Karpas-422 (cell line): ENCODE results near the gene MTHFD1L. TPM values are rescaled to one million over a fixed set of nuclear protein-coding genes. Genes with fewer than 3 reads are reported as not detected.
"Not testable (repeated sequence)": the region's sequence is repeated elsewhere in the genome, so short reads cannot be mapped to it uniquely, and the experiment has no call there.

Source experiments
- DNase-seq: peaks from one replicate; pipeline ENCODE4 v3.0.0-alpha.2; 2015
- H2AFZ ChIP-seq: fragments of 200-600 bp; sonication (generic); 2 replicates; pipeline ENCODE4 v1.6.1; 2014; ENCODE audit warnings: antibody characterized with exemption, low read length, mixed read lengths
- H3K27ac ChIP-seq: fragments of 200-600 bp; sonication (generic); 2 replicates; pipeline ENCODE4 v1.5.1; 2014; ENCODE audit warnings: mild to moderate bottlenecking, low read length, moderate library complexity
- H3K27me3 ChIP-seq: fragments of 200-600 bp; sonication (generic); 2 replicates; pipeline ENCODE4 v1.6.1; 2014; ENCODE audit warnings: low read length, mixed read lengths
- H3K36me3 ChIP-seq: fragments of 200-600 bp; sonication (generic); 2 replicates; pipeline ENCODE4 v1.6.1; 2014; ENCODE audit warnings: low read length, mixed read lengths; ENCODE audit not compliant: insufficient read depth
- H3K4me1 ChIP-seq: fragments of 200-600 bp; sonication (generic); 2 replicates; pipeline ENCODE4 v1.6.1; 2014; ENCODE audit warnings: mild to moderate bottlenecking, low read length, mixed read lengths
- H3K4me2 ChIP-seq: fragments of 200-600 bp; sonication (generic); 2 replicates; pipeline ENCODE4 v1.6.1; 2014; ENCODE audit warnings: low read length, low read depth, mild to moderate bottlenecking; ENCODE audit not compliant: poor library complexity, severe bottlenecking
- H3K4me3 ChIP-seq: fragments of 200-600 bp; sonication (generic); 2 replicates; pipeline ENCODE4 v1.5.1; 2014; ENCODE audit warnings: mild to moderate bottlenecking, antibody characterized with exemption, low read length, mixed read lengths
- H3K79me2 ChIP-seq: fragments of 200-600 bp; sonication (generic); 2 replicates; pipeline ENCODE4 v1.6.1; 2014; ENCODE audit warnings: mild to moderate bottlenecking, low read length, mixed read lengths
- H3K9ac ChIP-seq: fragments of 200-600 bp; sonication (generic); 2 replicates; pipeline ENCODE4 v1.6.0; 2014; ENCODE audit warnings: low read length
- H3K9me2 ChIP-seq: fragments of 200-600 bp; sonication (generic), shearing (Covaris generic); replicated peaks from 2 replicates; pipeline ENCODE4 v1.6.0; 2014; ENCODE audit warnings: mild to moderate bottlenecking, low read length, moderate library complexity; ENCODE audit not compliant: insufficient read depth
- H3K9me3 ChIP-seq: fragments of 300-700, 200-600 bp; sonication (generic); 2 replicates; pipeline ENCODE4 v1.6.1; 2014; ENCODE audit warnings: low read length, mixed read lengths
- H4K20me1 ChIP-seq: fragments of 200-600 bp; sonication (generic); 2 replicates; pipeline ENCODE4 v1.6.1; 2014; ENCODE audit warnings: mild to moderate bottlenecking, antibody characterized with exemption, low read length, low read depth; ENCODE audit not compliant: insufficient read depth
- total RNA-seq: library from RNA; depleted of rRNA; stranded (reverse); fragments of >200 nt; shearing (Covaris generic); gene quantifications from 2 replicates; pipeline ENCODE4 v1.2.3, GENCODE V29; 2014; ENCODE audit warnings: low replicate concordance; rRNA removed

The MTHFD1L gene
- 60.7 and 60.8 TPM in 2 replicates for total RNA-seq

DNA sequence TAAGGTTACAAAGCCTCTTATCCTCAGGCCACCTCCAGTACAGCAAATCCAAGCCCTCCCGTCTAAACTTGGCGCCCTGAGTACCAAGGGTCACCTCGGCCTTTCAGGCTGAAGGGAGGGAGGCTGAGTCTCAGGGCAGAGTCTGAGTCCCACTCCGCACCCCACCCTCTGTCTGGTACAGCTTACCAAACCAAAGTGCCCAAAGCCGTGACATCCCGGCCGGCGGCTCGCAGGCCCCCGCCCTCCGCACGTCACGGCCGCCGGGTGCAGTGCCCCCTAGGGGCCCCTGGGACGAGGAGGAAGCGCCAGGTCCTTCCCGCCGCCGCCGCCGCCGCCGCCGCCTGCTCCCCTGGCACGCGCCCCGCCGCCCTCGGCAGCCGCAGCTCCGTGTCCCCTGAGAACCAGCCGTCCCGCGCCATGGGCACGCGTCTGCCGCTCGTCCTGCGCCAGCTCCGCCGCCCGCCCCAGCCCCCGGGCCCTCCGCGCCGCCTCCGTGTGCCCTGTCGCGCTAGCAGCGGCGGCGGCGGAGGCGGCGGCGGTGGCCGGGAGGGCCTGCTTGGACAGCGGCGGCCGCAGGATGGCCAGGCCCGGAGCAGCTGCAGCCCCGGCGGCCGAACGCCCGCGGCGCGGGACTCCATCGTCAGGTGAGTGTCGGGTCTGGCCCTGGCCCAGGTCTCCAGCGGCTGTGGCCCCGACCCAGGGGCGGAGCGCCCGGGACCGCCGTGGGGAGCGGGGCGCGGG is at the start of gene MTHFD1L:
MTHFD1L (plus strand) TSS at position 297 of the 741 bp plus-strand sequence; CDS start at position 418, 121 bp downstream.
- Histone ChIP-seq H2AFZ (peak within 1 kb of the TSS; percentile 73), H3K36me3 (no peaks in the 10 kb centered on the region), H3K79me2 (peaks cover 58% of the 10 kb centered on the region), H3K4me1 (peaks cover 19% of the 10 kb centered on the region), H3K9me2 (no peaks in the 10 kb centered on the region), H3K9ac (peak within 1 kb of the TSS; percentile 99), H3K27me3 (no peaks in the 10 kb centered on the region), H3K27ac (peak within 1 kb of the TSS; percentile 78), H3K4me2 (peak within 1 kb of the TSS; percentile 84), H4K20me1 (peaks cover 19% of the 10 kb centered on the region; the same call in 1 of the 2 replicates), H3K9me3 (no peaks in the 10 kb centered on the region), H3K4me3 (peak within 1 kb of the TSS; percentile 83)
- DNase-seq: peak; percentile 92

DNA sequence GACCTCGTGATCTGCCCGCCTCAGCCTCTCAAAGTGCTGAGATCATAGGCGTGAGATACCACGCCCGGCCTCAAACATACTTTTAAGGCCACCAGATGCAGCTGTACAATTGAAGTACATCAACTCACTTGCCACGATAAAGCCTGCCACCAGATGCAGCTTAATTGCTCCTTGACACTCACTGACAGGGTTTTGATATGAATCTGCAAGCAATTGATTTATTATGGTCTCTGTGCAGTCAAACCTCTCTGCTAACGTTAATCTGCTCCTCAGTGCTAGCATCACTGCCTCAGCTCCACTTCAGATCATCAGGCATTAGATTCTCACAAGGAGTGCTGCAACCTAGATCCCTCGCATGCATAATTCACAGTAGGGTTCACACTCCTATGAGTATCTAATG is 48.9 kb upstream of the MTHFD1L start:
- H3K27me3 ChIP-seq, H3K4me2 ChIP-seq, H3K9me2 ChIP-seq, H3K4me3 ChIP-seq, H4K20me1 ChIP-seq, H2AFZ ChIP-seq, H3K27ac ChIP-seq, H3K9me3 ChIP-seq, H3K9ac ChIP-seq, DNase-seq: not testable (repeated sequence)
- Histone ChIP-seq H3K36me3 (peaks cover 39% of the 10 kb centered on the region), H3K4me1 (peaks cover 21% of the 10 kb centered on the region), H3K79me2 (peaks cover 11% of the 10 kb centered on the region)

DNA sequence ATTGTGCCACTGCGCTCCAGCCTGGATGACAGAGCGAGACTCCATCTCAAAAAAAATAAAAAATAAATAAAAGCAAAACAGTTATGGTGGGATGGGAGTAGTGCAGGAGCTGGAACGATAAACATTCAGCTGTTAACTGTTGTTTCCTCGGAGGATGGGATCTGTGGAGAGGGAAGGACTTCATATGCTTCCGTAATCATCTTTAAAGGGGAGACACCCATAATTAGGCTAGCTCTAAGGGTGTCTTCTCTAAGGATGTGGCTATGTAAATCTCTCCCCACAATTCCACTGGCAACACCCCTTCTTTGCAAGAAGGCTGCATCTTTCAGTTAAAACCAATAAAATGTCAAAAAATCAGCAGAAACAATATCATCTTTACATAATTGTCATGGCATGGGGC is 42.6 kb upstream of the MTHFD1L start:
- Histone ChIP-seq H4K20me1 (no peaks in the 10 kb centered on the region), H3K4me1 (no peaks in the 10 kb centered on the region), H2AFZ (no peak overlapping the region), H3K4me3 (no peak overlapping the region), H3K36me3 (peaks cover 45% of the 10 kb centered on the region), H3K9me2 (no peaks in the 10 kb centered on the region), H3K79me2 (no peaks in the 10 kb centered on the region), H3K9me3 (no peaks in the 10 kb centered on the region), H3K9ac (no peak overlapping the region), H3K27me3 (no peaks in the 10 kb centered on the region), H3K27ac (no peak overlapping the region), H3K4me2 (no peak overlapping the region)
- DNase-seq: no peak

DNA sequence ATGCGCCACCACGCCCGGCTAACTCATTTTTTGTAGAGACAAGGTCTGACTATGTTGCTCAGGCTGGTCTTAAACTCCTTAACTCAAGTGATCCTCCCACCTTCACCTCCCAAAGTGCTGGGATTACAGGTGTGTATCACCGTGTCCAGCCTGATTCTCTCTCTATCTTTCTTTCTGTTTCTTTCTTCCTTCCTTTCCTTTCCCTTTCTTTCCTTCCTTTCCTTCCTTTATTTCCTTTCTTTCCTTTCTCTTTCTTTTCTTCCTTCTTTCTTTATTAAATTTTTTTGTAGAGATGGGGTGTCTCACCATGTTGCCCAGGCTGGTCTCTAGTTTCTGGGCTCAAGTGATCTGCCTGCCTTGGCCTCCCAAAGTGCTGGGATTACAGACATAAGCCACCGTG is 38.7 kb upstream of the MTHFD1L start:
- Histone ChIP-seq H3K4me3 (no peak overlapping the region), H3K27ac (no peak overlapping the region), H3K9me2 (no peaks in the 10 kb centered on the region), H3K4me1 (no peaks in the 10 kb centered on the region), H3K27me3 (no peaks in the 10 kb centered on the region), H3K4me2 (no peak overlapping the region), H3K9me3 (no peaks in the 10 kb centered on the region), H3K79me2 (0 out of 2 replicates have a peak, but pooled peaks cover 4% of the 10 kb centered on the region), H4K20me1 (no peaks in the 10 kb centered on the region), H3K36me3 (peaks cover 34% of the 10 kb centered on the region), H3K9ac (no peak overlapping the region), H2AFZ (no peak overlapping the region)
- no peak for DNase-seq

DNA sequence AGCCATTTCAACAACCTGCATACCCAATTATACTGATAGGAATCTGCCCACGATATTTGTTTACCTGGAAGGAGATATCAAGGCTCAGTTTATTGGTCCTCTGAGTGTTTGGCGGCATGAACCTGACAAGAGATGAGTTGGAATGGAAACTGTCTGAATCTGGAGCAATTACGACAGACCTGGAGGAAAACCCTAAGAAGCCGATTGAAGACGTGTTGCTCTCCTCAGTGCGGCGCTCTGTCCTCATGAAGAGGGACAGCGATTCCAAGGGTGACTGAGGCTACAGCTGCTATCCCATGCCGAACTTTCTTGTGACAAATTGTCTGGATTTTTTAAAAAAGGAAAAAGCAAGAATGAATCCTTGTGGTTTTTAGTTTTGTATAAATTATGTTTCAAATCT is 37.4 kb upstream of the MTHFD1L start:
- H3K4me2 ChIP-seq, H3K9ac ChIP-seq: not testable (repeated sequence)
- peaks cover 39% of the 10 kb centered on the region for H3K36me3 ChIP-seq

DNA sequence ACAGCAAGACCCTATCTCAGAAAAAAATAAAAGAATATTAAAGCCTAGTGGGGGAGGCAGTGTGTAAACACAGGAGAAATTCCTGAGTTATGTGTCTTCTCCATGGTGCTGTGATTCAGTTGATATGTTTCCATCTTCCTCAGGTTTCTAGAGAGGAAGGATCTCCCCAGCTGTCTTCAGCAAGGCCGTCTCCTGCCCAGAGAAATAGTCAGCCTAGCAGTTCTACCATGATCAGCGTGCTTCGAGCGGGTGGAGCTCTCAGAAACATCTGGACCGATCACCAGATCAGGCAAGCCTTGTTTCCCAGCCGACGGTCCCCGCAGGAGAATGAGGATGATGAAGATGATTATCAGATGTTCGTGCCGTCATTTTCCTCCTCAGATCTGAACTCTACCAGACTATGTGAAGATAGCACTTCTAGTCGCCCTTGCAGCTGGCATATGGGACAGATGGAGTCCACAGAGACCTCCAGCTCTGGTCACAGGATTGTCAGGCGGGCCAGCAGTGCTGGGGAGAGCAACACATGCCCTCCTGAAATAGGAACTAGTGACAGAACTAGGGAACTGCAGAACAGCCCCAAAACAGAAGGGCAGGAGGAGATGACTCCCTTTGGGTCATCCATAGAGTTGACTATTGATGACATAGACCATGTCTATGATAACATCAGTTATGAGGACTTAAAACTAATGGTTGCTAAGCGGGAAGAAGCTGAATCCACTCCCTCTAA is 34.9 kb upstream of the MTHFD1L start:
- Histone ChIP-seq H3K9me2 (no peaks in the 10 kb centered on the region), H3K4me1 (no peaks in the 10 kb centered on the region), H3K9ac (no peak overlapping the region), H3K36me3 (peaks cover 45% of the 10 kb centered on the region; the same call in 1 of the 2 replicates), H4K20me1 (0 out of 2 replicates have a peak, but pooled peaks cover 4% of the 10 kb centered on the region), H3K9me3 (no peaks in the 10 kb centered on the region), H3K27me3 (no peaks in the 10 kb centered on the region), H3K4me3 (no peak overlapping the region), H3K79me2 (peaks cover 28% of the 10 kb centered on the region), H3K4me2 (no peak overlapping the region), H3K27ac (no peak overlapping the region), H2AFZ (no peak overlapping the region)
- no peak for DNase-seq

More for the DNA sequence above, 37.4 kb upstream of the MTHFD1L start:
- not testable (repeated sequence) for H3K27ac ChIP-seq, H3K4me1 ChIP-seq, H3K4me3 ChIP-seq, H2AFZ ChIP-seq, H3K79me2 ChIP-seq, H3K9me3 ChIP-seq, H3K27me3 ChIP-seq, DNase-seq, H4K20me1 ChIP-seq, H3K9me2 ChIP-seq

DNA sequence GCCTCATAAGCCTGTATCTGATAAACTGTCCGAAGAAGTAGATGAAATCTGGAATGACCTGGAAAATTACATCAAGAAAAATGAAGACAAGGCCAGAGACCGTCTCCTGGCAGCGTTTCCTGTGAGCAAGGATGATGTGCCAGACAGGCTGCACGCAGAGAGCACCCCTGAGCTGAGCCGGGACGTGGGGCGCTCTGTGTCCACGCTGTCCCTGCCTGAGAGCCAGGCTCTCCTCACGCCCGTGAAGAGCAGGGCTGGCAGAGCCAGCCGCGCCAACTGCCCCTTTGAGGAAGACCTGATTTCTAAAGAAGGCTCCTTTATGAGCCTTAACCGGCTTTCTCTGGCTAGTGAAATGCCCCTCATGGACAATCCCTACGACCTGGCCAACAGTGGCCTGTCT is 33.9 kb upstream of the MTHFD1L start:
- H2AFZ ChIP-seq: no peak overlapping the region

DNA sequence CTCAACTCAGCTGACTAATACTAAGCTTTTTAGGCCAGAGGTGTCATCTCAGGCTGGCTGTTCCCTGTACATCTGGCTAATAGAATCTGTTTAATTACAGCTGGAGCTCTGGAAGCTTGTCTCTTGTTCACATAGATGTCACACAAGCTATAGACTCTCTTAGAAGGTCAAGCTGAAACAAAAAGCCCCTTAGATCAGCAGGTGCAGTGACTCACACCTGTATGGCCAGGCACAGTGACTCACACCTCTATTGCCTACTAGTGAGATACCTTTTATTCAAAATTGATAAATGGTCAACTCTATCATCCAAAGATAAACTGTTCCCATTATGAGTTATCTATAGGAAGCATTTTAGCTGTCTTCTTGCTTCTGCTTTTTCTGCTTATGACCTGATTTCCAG is 29.9 kb upstream of the MTHFD1L start:
- H3K4me2 ChIP-seq: no peak overlapping the region
- H3K9me2 ChIP-seq: no peaks in the 10 kb centered on the region
- H3K4me1 ChIP-seq: no peaks in the 10 kb centered on the region
- peaks cover 56% of the 10 kb centered on the region; the same call in 1 of the 2 replicates for H3K36me3 ChIP-seq
- H3K9me3 ChIP-seq: no peaks in the 10 kb centered on the region
- no peaks in the 10 kb centered on the region for H3K27me3 ChIP-seq
- peaks cover 54% of the 10 kb centered on the region for H3K79me2 ChIP-seq
- no peak overlapping the region for H2AFZ ChIP-seq
- no peak overlapping the region for H3K27ac ChIP-seq
- no peak for DNase-seq
- no peak overlapping the region for H3K9ac ChIP-seq
- 0 out of 2 replicates have a peak, but pooled peaks cover 7% of the 10 kb centered on the region for H4K20me1 ChIP-seq
- H3K4me3 ChIP-seq: no peak overlapping the region

More for the DNA sequence above, 33.9 kb upstream of the MTHFD1L start:
- no peak overlapping the region for H3K4me3 ChIP-seq
- H3K36me3 ChIP-seq: peaks cover 48% of the 10 kb centered on the region; the same call in 1 of the 2 replicates
- H3K27me3 ChIP-seq: no peaks in the 10 kb centered on the region
- H3K9ac ChIP-seq: no peak overlapping the region
- H4K20me1 ChIP-seq: 0 out of 2 replicates have a peak, but pooled peaks cover 4% of the 10 kb centered on the region
- no peaks in the 10 kb centered on the region for H3K9me2 ChIP-seq
- H3K79me2 ChIP-seq: peaks cover 37% of the 10 kb centered on the region
- no peaks in the 10 kb centered on the region for H3K9me3 ChIP-seq
- H3K4me2 ChIP-seq: no peak overlapping the region
- DNase-seq: no peak
- no peaks in the 10 kb centered on the region for H3K4me1 ChIP-seq
- H3K27ac ChIP-seq: no peak overlapping the region
